ENCODE measurements around the gene PHLDB1.
A peak's percentile ranks its signal among the peaks of the same experiment; 100 is the strongest.

DNA sequence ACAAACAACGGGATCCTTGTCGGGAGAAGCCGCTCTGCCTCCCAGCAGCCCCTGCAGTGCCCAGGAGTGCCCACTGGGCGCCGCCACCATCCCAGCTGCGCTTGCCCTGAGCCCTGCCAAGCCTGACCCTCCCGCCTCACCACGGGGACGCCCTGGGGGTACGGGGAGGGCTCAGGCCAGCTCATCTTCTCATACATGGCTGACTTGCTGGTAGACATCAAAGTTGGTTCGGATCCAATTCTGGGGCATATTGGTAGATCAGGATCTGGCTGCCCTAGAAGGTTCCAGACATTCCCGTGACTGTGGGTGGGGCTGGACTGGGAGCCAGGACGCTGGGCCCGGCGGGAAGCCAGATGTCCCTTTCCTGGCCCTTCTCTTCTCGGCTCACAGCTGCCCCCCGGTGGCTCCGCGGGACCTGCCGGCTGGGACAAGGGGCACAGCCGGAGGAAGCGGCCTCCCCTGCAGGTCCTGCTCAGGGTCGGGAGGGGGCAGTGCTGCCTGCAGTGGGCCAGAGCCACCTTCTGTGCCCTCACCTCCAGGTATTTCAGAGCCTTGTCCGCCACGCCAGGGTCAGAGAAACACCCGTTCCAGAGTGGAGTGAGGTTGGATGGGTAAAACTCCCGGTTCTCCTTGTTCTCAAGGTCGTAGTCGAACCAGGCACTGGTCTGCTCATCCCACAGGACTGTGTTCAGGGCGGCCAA lies 82.6 kb downstream of the PHLDB1 start:
- TF ChIP-seq, protein P1, sequence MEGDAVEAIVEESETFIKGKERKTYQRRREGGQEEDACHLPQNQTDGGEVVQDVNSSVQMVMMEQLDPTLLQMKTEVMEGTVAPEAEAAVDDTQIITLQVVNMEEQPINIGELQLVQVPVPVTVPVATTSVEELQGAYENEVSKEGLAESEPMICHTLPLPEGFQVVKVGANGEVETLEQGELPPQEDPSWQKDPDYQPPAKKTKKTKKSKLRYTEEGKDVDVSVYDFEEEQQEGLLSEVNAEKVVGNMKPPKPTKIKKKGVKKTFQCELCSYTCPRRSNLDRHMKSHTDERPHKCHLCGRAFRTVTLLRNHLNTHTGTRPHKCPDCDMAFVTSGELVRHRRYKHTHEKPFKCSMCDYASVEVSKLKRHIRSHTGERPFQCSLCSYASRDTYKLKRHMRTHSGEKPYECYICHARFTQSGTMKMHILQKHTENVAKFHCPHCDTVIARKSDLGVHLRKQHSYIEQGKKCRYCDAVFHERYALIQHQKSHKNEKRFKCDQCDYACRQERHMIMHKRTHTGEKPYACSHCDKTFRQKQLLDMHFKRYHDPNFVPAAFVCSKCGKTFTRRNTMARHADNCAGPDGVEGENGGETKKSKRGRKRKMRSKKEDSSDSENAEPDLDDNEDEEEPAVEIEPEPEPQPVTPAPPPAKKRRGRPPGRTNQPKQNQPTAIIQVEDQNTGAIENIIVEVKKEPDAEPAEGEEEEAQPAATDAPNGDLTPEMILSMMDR (IDR thresholded peaks at IDR 0.05; ENCODE audit: borderline replicate concordance, extremely low read depth, low read length, poor library complexity, severe bottlenecking), result peak; percentile 74
- no peak for TF ChIP-seq EZH2 (IDR thresholded peaks at IDR 0.05; ENCODE audit: borderline replicate concordance, low read depth, low read length, severe bottlenecking)

Data from DND-41 (cell line).